Pancreas (tissue), 10 donors: ENCODE data around the gene NIM1K. TPM values are rescaled to one million over a fixed set of nuclear protein-coding genes. Genes with fewer than 3 reads are reported as not detected.
"Not testable (repeated sequence)": the region's sequence is repeated elsewhere in the genome, so short reads cannot be mapped to it uniquely, and the experiment has no call there.

ENCODE experiments used
- ATAC-seq, 4 donors: fragments of 200-7000 bp; cut with Tn5 transposase; one replicate each; pipeline versions ENCODE4 v1.8.0 to v1.9.1; 2020; ENCODE audit warnings: mild to moderate bottlenecking in 4 of 4, moderate library complexity in 4 of 4
- DNase-seq, 6 donors: peaks; one replicate each; pipeline ENCODE4 v3.0.0-alpha.2; 2020
- FAIRE-seq: peaks from 2 replicates; lab custom pipeline; 2012; peaks lifted over from hg19 to GRCh38; lab: Jason Lieb, UNC
- H3K27ac ChIP-seq, 4 donors: fragments of 200-600 bp; sonication (generic); 1 replicate in 3 of 4; 2 replicates in 1 of 4; pipeline versions ENCODE4 v1.5.0 to v1.8.0; 2020
- H3K27me3 ChIP-seq, 4 donors: fragments of 200-600 bp; one replicate each; pipeline ENCODE4 v1.8.0; 2021
- H3K36me3 ChIP-seq, 3 donors: fragments of 200-600 bp; sonication (generic) in 1 of 3; one replicate each; pipeline versions ENCODE4 v1.5.0 to v1.8.0; 2020 to 2021
- H3K4me1 ChIP-seq, 3 donors: fragments of 200-600 bp; one replicate each; pipeline ENCODE4 v1.8.0; 2021
- H3K4me3 ChIP-seq, 4 donors: fragments of 200-600 bp; sonication (generic) in 2 of 4; one replicate each; pipeline versions ENCODE4 v1.5.0 to v1.8.0; 2020 to 2021
- H3K9me3 ChIP-seq, 4 donors: fragments of 200-600 bp; one replicate each; pipeline ENCODE4 v1.8.0; 2021
- CTCF ChIP-seq, 4 donors: fragments of 200-600 bp; sonication (generic) in 3 of 4; IDR thresholded peaks; one replicate each; pipeline versions ENCODE4 v1.5.0 to v1.8.0; 2021; ENCODE audit warnings: antibody characterized with exemption in 4 of 4
- WGBS, 2 donors: extraction: QIAGEN DNeasy Blood & Tissue Kit; methylation state at CpG; one replicate each; pipeline ENCODE4 v1.1.7; 2013; 5-methylcytosine and 5-hydroxymethylcytosine counted together
- intact Hi-C, 3 donors: fragments of 100-400 bp; cut with DNase I; formaldehyde crosslinking; loops; one replicate each; pipeline versions ENCODE4 v1.11.1 to v1.14.2; 2022
- polyA plus RNA-seq, 2 donors: library from polyadenylated mRNA; stranded (reverse); fragments of 200-250 nt; gene quantifications; one replicate each; pipeline ENCODE4 v1.2.3, GENCODE V29; 2013
- total RNA-seq, 6 donors: library from RNA; stranded (reverse); fragmentation: NEBNext Ultra II Directional in 4 of 6; extraction: Animal tissue kit (Norgen Biotek cat#: 25700) in 4 of 6; gene quantifications; one replicate each; pipeline versions ENCODE4 v1.2.1 to v1.2.4, GENCODE V29; 2021 to 2023
- donor health status: healthy with polysubstance abuse.
- donor health status: DM: no; HTN: no; CAD: no; lungs with moderate emphysema.
- donor health status: DM: no; HTN: no; CAD: no.
- donor health status: control.
- donor health status: control.
- donor health status: Bipolar disorder and iron deficiency.
- donor health status: DM: yes; HTN: yes; CAD: no.
- donor health status: DM: no; HTN: no; CAD: no.
- donor health status: DM: no; HTN: no; CAD: no.
- donor health status: DM: yes; HTN: yes; CAD: no.

NIM1K gene
- total and polyA plus RNA-seq, 8 donors = 0.06 to 0.77 (median 0.31) TPM; not detected in 2

GRCh38 chr5:43304525-43304924 is 112.5 kb downstream of the NIM1K start:
- no peaks in the 10 kb centered on the region for H3K36me3 ChIP-seq
- ATAC-seq (no peak), FAIRE-seq (no peak), DNase-seq (no peak)
- TF ChIP-seq CTCF (IDR thresholded peaks at IDR 0.05) = no peak
- no peaks in the 10 kb centered on the region for H3K27me3 ChIP-seq
- no peak overlapping the region for H3K27ac ChIP-seq
- no peak overlapping the region for H3K4me3 ChIP-seq
- no peaks in the 10 kb centered on the region for H3K9me3 ChIP-seq
- peaks cover under 1 to 9% (median 8%) of the 10 kb centered on the region in 3 donors for H3K4me1 ChIP-seq
- 36 to 48% methylated on average over 1 of the region's 1 CpG for WGBS, 2 donors
- intact Hi-C loops = no loop called here

GRCh38 chr5:43305948-43306565 is 114.0 kb downstream of the NIM1K start:
- H3K4me3 ChIP-seq = no peak overlapping the region
- H3K9me3 ChIP-seq = no peaks in the 10 kb centered on the region
- H3K36me3 ChIP-seq = no peaks in the 10 kb centered on the region
- peak; percentile 36 to 45 (median 40) for TF ChIP-seq CTCF (IDR thresholded peaks at IDR 0.05)
- FAIRE-seq (peak; percentile 53), ATAC-seq (peak; percentile 71 to 89 (median 83)), DNase-seq (no peak)
- 60 to 65% methylated on average over 1 of the region's 1 CpG for WGBS, 2 donors
- H3K27ac ChIP-seq = peak overlapping the region in 1 of 4 donors; percentile 6
- peaks cover 5 to 23% (median 17%) of the 10 kb centered on the region in 3 donors for H3K4me1 ChIP-seq
- intact Hi-C loops = no loop called here
- H3K27me3 ChIP-seq = no peaks in the 10 kb centered on the region

GRCh38 chr5:43306954-43307353 is 114.9 kb downstream of the NIM1K start:
- H3K4me3 ChIP-seq, intact Hi-C loops, FAIRE-seq, DNase-seq, H3K36me3 ChIP-seq, H3K27me3 ChIP-seq, H3K27ac ChIP-seq, ATAC-seq, H3K9me3 ChIP-seq: not testable (repeated sequence)
- peaks cover 11 to 29% (median 17%) of the 10 kb centered on the region in 3 donors for H3K4me1 ChIP-seq
- WGBS, 2 donors = 87 to 94% methylated on average over 5 of the region's 5 CpGs

GRCh38 chr5:43309122-43309521 is 117.1 kb downstream of the NIM1K start:
- no peaks in the 10 kb centered on the region for H3K36me3 ChIP-seq
- intact Hi-C loops = no loop called here
- no peaks in the 10 kb centered on the region for H3K27me3 ChIP-seq
- TF ChIP-seq CTCF (IDR thresholded peaks at IDR 0.05) = no peak
- no peak overlapping the region for H3K4me3 ChIP-seq
- ATAC-seq (no peak), DNase-seq (no peak), FAIRE-seq (no peak)
- H3K27ac ChIP-seq = no peak overlapping the region
- no peaks in the 10 kb centered on the region for H3K9me3 ChIP-seq
- peaks cover 16 to 30% (median 17%) of the 10 kb centered on the region in 3 donors for H3K4me1 ChIP-seq
- WGBS, 2 donors = 88% methylated on average over 3 of the region's 3 CpGs

- ATAC-seq = no peak
- no peak for TF ChIP-seq CTCF (IDR thresholded peaks at IDR 0.05)
- Histone ChIP-seq H3K4me3 (no peak overlapping the region), H3K27me3 (no peaks in the 10 kb centered on the region), H3K27ac (no peak overlapping the region), H3K36me3 (no peaks in the 10 kb centered on the region), H3K4me1 (peaks cover 16 to 30% (median 17%) of the 10 kb centered on the region in 3 donors), H3K9me3 (no peaks in the 10 kb centered on the region)
- intact Hi-C loops = no loop called here
- FAIRE-seq = no peak
- no peak for DNase-seq
Measured at GRCh38 chr5:43309637-43310036, 117.6 kb downstream of the NIM1K start.
